Colonic mucosa (tissue), 4 donors: ENCODE results near the gene CAPG. TPM values are rescaled to one million over a fixed set of nuclear protein-coding genes. Genes with fewer than 3 reads are reported as not detected.
A peak's percentile ranks its signal among the peaks of the same experiment; 100 is the strongest.
"Not testable (repeated sequence)": the region's sequence is repeated elsewhere in the genome, so short reads cannot be mapped to it uniquely, and the experiment has no call there.

ENCODE experiments used
- DNase-seq: peaks from one replicate; pipeline ENCODE4 v3.0.0-alpha.2; 2020
- H3K27ac ChIP-seq: fragments of 200-600 bp; one replicate; pipeline ENCODE4 v1.8.0; 2021
- H3K27me3 ChIP-seq: fragments of 200-600 bp; one replicate; pipeline ENCODE4 v1.8.0; 2021
- H3K36me3 ChIP-seq: fragments of 200-600 bp; one replicate; pipeline ENCODE4 v1.8.0; 2021
- H3K4me1 ChIP-seq: fragments of 200-600 bp; one replicate; pipeline ENCODE4 v1.8.0; 2021; ENCODE audit warnings: mild to moderate bottlenecking
- H3K4me3 ChIP-seq: fragments of 200-600 bp; one replicate; pipeline ENCODE4 v1.8.0; 2021
- H3K9ac ChIP-seq, 2 donors: one replicate each; pipeline ENCODE4 v1.7.0; 2013; ENCODE audit warnings: control low read depth in 2 of 2, low read depth in 2 of 2, low read length in 2 of 2
- H3K9me3 ChIP-seq: fragments of 200-600 bp; one replicate; pipeline ENCODE4 v1.8.0; 2021
- intact Hi-C: fragments of 100-400 bp; cut with DNase I; formaldehyde crosslinking; loops from one replicate; pipeline ENCODE4 v1.14.1; 2022
- total RNA-seq, 2 donors: library from RNA; stranded (reverse); fragmentation: NEBNext Ultra II Directional in 1 of 2; extraction: Animal tissue kit (Norgen Biotek cat#: 25700) in 1 of 2; gene quantifications; one replicate each; pipeline ENCODE4 v1.2.1, GENCODE V29; 2021
- TF ChIP-seq, protein P1 (sequence below): fragments of 200-600 bp; IDR thresholded peaks from one replicate; pipeline ENCODE4 v1.8.0; 2022; ENCODE audit warnings: antibody characterized with exemption, mild to moderate bottlenecking
- donor health status: healthy.
- donor health status: DM: no; HTN: no; CAD: no.
- donor health status: DM: no; HTN: no; CAD: no.

The CAPG gene
- total RNA-seq, 2 donors from 2014 or later: 102 to 105 TPM

DNA sequence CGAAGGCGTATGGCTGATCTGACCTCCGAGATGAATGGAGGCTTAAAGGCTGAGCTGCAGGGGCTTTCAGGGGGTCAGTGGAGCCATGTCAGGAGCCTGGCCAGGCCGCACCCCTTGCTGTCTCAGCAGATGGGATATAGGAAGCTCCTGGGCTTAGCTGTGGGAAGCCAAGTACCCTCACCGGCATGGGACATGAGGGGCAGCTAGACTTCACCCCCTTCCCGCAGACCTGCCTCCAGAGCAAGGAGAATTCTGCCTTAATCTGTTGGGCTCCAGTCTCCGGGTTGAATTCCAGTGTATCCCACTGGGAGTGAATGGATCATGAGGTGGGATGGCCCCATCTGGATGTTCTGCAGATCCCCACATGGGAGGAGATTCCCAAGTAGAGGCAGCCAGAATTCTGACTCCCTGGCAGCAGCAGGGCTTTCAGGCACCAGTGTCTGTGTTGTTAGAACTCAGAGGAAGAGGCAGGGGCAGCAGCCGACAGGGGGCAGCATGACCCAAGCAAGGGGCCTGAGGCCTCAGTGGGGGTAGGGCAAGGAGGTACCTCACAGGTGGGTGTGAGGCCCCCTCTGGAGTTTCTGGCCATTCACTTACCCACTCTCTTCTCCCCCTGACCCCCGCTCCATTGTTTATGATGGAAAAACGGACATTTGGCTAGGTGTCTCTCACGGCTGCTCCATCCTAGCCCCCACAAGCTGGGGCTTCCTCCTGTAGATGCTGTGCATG is 19.1 kb downstream of the CAPG start:
- TF ChIP-seq, protein P1, sequence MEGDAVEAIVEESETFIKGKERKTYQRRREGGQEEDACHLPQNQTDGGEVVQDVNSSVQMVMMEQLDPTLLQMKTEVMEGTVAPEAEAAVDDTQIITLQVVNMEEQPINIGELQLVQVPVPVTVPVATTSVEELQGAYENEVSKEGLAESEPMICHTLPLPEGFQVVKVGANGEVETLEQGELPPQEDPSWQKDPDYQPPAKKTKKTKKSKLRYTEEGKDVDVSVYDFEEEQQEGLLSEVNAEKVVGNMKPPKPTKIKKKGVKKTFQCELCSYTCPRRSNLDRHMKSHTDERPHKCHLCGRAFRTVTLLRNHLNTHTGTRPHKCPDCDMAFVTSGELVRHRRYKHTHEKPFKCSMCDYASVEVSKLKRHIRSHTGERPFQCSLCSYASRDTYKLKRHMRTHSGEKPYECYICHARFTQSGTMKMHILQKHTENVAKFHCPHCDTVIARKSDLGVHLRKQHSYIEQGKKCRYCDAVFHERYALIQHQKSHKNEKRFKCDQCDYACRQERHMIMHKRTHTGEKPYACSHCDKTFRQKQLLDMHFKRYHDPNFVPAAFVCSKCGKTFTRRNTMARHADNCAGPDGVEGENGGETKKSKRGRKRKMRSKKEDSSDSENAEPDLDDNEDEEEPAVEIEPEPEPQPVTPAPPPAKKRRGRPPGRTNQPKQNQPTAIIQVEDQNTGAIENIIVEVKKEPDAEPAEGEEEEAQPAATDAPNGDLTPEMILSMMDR: peak; percentile 58
- no peaks in the 10 kb centered on the region for H3K36me3 ChIP-seq
- H3K4me3 ChIP-seq: no peak overlapping the region
- H3K9me3 ChIP-seq: no peaks in the 10 kb centered on the region
- intact Hi-C loops: loop anchor here (10.0 kb wide), 1 partner anchor 164 kb away; no protein-coding TSS in a partner anchor
- H3K4me1 ChIP-seq: no peaks in the 10 kb centered on the region
- no peak overlapping the region for H3K27ac ChIP-seq
- no peaks in the 10 kb centered on the region for H3K27me3 ChIP-seq
- DNase-seq: peak; percentile 79
- H3K9ac ChIP-seq: no peak overlapping the region

GRCh38 chr2:85388878-85389538 is 21.2 kb downstream of the CAPG start:
- Histone ChIP-seq H3K36me3 (no peaks in the 10 kb centered on the region), H3K4me1 (no peaks in the 10 kb centered on the region), H3K9ac (no peak overlapping the region), H3K9me3 (no peaks in the 10 kb centered on the region), H3K27me3 (no peaks in the 10 kb centered on the region), H3K27ac (no peak overlapping the region), H3K4me3 (no peak overlapping the region)
- TF ChIP-seq, protein P1: no peak
- DNase-seq: no peak
- intact Hi-C loops: no loop called here

DNA sequence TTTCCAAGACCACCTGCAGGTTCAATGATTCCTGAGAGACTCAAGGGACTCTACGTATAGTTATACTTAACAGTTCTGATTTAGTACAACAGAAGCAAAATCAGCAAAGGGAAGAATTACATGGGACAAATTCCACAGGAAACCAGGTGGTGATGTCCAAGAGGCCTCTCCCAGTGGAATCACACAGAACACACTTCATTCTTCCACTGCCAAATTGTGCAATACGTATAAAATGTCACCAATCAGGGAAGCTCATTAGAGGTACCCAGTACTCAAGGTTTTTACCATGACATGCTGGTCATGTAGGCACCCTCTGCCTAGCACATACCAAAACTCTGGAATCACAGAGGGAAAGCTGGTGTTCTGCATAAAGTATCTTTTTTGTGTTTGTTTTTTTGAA is 22.4 kb downstream of the CAPG start:
- no peaks in the 10 kb centered on the region for H3K27me3 ChIP-seq
- H3K4me3 ChIP-seq: no peak overlapping the region
- H3K27ac ChIP-seq: no peak overlapping the region
- DNase-seq: no peak
- no peak overlapping the region for H3K9ac ChIP-seq
- intact Hi-C loops: no loop called here
- no peaks in the 10 kb centered on the region for H3K4me1 ChIP-seq
- TF ChIP-seq, protein P1: no peak
- no peaks in the 10 kb centered on the region for H3K9me3 ChIP-seq
- no peaks in the 10 kb centered on the region for H3K36me3 ChIP-seq

DNA sequence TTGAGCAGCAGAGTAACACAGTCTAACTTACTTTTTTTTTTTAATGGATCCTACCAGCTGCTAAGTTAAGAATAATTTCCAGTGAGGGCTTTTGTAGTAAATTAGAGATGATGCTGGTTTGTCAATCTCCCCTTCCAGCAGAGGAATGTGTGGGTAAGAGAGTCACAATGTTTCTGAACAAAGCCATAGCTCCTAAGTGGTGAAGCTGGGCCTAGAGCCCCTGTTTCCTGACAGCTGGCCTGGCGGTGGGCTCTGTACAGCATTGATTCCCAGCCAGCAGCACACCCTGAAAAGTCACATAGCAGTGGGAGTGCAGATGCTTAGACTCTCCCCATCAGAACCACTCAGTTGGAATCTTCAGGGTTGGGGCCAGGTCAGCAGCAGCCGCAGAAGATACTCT is 24.4 kb downstream of the CAPG start:
- Histone ChIP-seq H3K9me3 (no peaks in the 10 kb centered on the region), H3K27ac (no peak overlapping the region), H3K36me3 (no peaks in the 10 kb centered on the region), H3K4me1 (no peaks in the 10 kb centered on the region), H3K27me3 (no peaks in the 10 kb centered on the region), H3K9ac (no peak overlapping the region), H3K4me3 (no peak overlapping the region)
- TF ChIP-seq, protein P1: no peak
- no peak for DNase-seq
- intact Hi-C loops: no loop called here

DNA sequence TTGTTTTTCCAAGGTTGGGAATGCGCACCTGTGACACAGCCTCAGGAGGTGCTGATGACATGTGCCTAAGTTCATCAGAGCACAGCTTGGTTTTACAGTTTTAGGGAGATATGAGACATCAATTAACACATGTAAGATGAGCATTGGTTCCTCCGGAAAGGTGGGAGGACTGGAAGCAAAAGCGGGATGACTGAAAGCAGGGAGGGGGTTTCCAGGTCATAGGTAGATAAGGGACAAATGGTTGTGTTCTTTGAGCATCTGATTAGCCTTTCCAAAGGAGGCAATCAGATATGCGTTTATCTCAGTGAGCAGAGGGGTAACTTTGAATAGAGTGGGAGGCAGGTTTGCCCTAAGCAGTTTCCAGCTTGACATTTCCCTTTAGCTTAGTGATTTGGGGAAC is 26.3 kb downstream of the CAPG start:
- TF ChIP-seq, protein P1: no peak
- Histone ChIP-seq H3K9ac (no peak overlapping the region), H3K36me3 (no peaks in the 10 kb centered on the region), H3K9me3 (no peaks in the 10 kb centered on the region), H3K27me3 (no peaks in the 10 kb centered on the region), H3K4me3 (no peak overlapping the region), H3K27ac (no peak overlapping the region), H3K4me1 (no peaks in the 10 kb centered on the region)
- intact Hi-C loops: no loop called here
- no peak for DNase-seq

DNA sequence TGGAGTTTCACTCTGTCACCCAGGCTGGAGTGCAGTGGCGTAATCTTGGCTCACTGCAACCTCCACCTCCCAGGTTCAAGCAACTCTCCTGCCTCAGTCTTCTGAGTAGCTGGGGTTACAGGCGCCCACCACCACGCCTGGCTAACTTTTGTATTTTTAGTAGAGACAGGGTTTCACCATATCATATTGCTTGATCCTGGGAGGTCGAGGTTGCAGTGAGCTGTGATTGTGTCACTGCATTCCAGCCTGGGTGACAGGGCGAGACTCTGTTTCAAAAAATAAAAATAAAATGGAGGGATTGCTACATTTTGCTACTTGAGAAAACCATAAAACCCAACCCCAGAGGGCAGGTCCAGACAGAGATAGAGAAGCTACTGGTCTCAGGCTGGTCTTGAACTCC is 27.0 kb downstream of the CAPG start:
- intact Hi-C loops, H3K4me1 ChIP-seq, H3K27me3 ChIP-seq, H3K27ac ChIP-seq, H3K36me3 ChIP-seq, DNase-seq, H3K9ac ChIP-seq, H3K9me3 ChIP-seq, H3K4me3 ChIP-seq: not testable (repeated sequence)
